Measurements from ENCODE around the gene FKBP5. TPM values are rescaled to one million over a fixed set of nuclear protein-coding genes. Genes with fewer than 3 reads are reported as not detected.
A peak's percentile ranks its signal among the peaks of the same experiment; 100 is the strongest.

Gene FKBP5
- total and polyA plus RNA-seq, 9 of the 15 experiments (the other 6 are each of a cell fraction or from before 2014, with no cell fraction given) = 32.7 to 151 (median 75.0) TPM

GRCh38 chr6:35706468-35706867 is 17.8 kb upstream of the FKBP5 start (continued):
- TF ChIP-seq, protein P1, sequence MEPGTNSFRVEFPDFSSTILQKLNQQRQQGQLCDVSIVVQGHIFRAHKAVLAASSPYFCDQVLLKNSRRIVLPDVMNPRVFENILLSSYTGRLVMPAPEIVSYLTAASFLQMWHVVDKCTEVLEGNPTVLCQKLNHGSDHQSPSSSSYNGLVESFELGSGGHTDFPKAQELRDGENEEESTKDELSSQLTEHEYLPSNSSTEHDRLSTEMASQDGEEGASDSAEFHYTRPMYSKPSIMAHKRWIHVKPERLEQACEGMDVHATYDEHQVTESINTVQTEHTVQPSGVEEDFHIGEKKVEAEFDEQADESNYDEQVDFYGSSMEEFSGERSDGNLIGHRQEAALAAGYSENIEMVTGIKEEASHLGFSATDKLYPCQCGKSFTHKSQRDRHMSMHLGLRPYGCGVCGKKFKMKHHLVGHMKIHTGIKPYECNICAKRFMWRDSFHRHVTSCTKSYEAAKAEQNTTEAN (CRISPR knock-in tag; IDR thresholded peaks at IDR 0.05) = no peak
- TF ChIP-seq CBFA2T2 (conservative IDR thresholded peaks at IDR 0.05) = peak; percentile 2; the same call in 1 of the 2 replicates
- TF ChIP-seq TAF1 (IDR thresholded peaks at IDR 0.05; ENCODE audit: control insufficient read depth, extremely low read depth, insufficient read depth, low read length, severe bottlenecking) = no peak
- no peak for TF ChIP-seq AFF4 (CRISPR knock-in tag; IDR thresholded peaks at IDR 0.05)
- TF ChIP-seq, protein P2, sequence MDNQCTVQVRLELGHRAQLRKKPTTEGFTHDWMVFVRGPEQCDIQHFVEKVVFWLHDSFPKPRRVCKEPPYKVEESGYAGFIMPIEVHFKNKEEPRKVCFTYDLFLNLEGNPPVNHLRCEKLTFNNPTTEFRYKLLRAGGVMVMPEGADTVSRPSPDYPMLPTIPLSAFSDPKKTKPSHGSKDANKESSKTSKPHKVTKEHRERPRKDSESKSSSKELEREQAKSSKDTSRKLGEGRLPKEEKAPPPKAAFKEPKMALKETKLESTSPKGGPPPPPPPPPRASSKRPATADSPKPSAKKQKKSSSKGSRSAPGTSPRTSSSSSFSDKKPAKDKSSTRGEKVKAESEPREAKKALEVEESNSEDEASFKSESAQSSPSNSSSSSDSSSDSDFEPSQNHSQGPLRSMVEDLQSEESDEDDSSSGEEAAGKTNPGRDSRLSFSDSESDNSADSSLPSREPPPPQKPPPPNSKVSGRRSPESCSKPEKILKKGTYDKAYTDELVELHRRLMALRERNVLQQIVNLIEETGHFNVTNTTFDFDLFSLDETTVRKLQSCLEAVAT (IDR thresholded peaks at IDR 0.05) = no peak
- no peak for TF ChIP-seq HMG20A (CRISPR knock-in tag; conservative IDR thresholded peaks at IDR 0.05)
- TF ChIP-seq ETV5 (CRISPR knock-in tag; IDR thresholded peaks at IDR 0.05; ENCODE audit: low read depth) = no peak
- TF ChIP-seq, protein P3, sequence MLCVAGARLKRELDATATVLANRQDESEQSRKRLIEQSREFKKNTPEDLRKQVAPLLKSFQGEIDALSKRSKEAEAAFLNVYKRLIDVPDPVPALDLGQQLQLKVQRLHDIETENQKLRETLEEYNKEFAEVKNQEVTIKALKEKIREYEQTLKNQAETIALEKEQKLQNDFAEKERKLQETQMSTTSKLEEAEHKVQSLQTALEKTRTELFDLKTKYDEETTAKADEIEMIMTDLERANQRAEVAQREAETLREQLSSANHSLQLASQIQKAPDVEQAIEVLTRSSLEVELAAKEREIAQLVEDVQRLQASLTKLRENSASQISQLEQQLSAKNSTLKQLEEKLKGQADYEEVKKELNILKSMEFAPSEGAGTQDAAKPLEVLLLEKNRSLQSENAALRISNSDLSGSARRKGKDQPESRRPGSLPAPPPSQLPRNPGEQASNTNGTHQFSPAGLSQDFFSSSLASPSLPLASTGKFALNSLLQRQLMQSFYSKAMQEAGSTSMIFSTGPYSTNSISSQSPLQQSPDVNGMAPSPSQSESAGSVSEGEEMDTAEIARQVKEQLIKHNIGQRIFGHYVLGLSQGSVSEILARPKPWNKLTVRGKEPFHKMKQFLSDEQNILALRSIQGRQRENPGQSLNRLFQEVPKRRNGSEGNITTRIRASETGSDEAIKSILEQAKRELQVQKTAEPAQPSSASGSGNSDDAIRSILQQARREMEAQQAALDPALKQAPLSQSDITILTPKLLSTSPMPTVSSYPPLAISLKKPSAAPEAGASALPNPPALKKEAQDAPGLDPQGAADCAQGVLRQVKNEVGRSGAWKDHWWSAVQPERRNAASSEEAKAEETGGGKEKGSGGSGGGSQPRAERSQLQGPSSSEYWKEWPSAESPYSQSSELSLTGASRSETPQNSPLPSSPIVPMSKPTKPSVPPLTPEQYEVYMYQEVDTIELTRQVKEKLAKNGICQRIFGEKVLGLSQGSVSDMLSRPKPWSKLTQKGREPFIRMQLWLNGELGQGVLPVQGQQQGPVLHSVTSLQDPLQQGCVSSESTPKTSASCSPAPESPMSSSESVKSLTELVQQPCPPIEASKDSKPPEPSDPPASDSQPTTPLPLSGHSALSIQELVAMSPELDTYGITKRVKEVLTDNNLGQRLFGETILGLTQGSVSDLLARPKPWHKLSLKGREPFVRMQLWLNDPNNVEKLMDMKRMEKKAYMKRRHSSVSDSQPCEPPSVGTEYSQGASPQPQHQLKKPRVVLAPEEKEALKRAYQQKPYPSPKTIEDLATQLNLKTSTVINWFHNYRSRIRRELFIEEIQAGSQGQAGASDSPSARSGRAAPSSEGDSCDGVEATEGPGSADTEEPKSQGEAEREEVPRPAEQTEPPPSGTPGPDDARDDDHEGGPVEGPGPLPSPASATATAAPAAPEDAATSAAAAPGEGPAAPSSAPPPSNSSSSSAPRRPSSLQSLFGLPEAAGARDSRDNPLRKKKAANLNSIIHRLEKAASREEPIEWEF (CRISPR knock-in tag; IDR thresholded peaks at IDR 0.05) = no peak
- TF ChIP-seq NUFIP1 (IDR thresholded peaks at IDR 0.05; ENCODE audit: partially characterized antibody) = no peak
- no peak for TF ChIP-seq FOXM1 (IDR thresholded peaks at IDR 0.05; ENCODE audit: low read depth)
- no peak for TF ChIP-seq FOXM1 (CRISPR knock-in tag; IDR thresholded peaks at IDR 0.05; ENCODE audit: low read depth)
- no peak for TF ChIP-seq CBFB (CRISPR knock-in tag; IDR thresholded peaks at IDR 0.05)
